Liver (tissue), 9 donors: ENCODE measurements around the gene STK17B. TPM values are rescaled to one million over a fixed set of nuclear protein-coding genes. Genes with fewer than 3 reads are reported as not detected.

Source experiments
- DNase-seq: peaks from one replicate; pipeline ENCODE4 v3.0.0-alpha.2; 2017; ENCODE audit warnings: low spot score
- H3K27ac ChIP-seq, 2 donors: one replicate each; pipeline ENCODE4 v1.7.0; 2013; ENCODE audit warnings: inconsistent platforms in 2 of 2, low read length in 2 of 2, control low read depth in 1 of 2, low read depth in 1 of 2, mild to moderate bottlenecking in 1 of 2
- H3K27me3 ChIP-seq, 4 donors: one replicate each; pipeline versions ENCODE4 v1.6.1 to v1.7.0; 2013; ENCODE audit warnings: low read length in 3 of 4, inconsistent platforms in 1 of 4, mild to moderate bottlenecking in 1 of 4, moderate library complexity in 1 of 4; ENCODE audit not compliant: control insufficient read depth in 4 of 4, insufficient read depth in 4 of 4
- H3K36me3 ChIP-seq, 4 donors: one replicate each; pipeline versions ENCODE4 v1.6.1 to v1.7.0; 2013; ENCODE audit warnings: low read length in 3 of 4, mild to moderate bottlenecking in 3 of 4, low read depth in 1 of 4, moderate library complexity in 1 of 4; ENCODE audit not compliant: control insufficient read depth in 4 of 4, insufficient read depth in 3 of 4
- H3K4me1 ChIP-seq, 4 donors: one replicate each; pipeline versions ENCODE4 v1.6.1 to v1.7.0; 2013; ENCODE audit warnings: low read length in 3 of 4, mild to moderate bottlenecking in 3 of 4, moderate library complexity in 1 of 4; ENCODE audit not compliant: control insufficient read depth in 4 of 4, insufficient read depth in 4 of 4
- H3K4me3 ChIP-seq, 3 donors: one replicate each; pipeline versions ENCODE4 v1.6.1 to v1.7.0; 2013; ENCODE audit warnings: low read length in 3 of 3, control low read depth in 1 of 3, low read depth in 1 of 3, mild to moderate bottlenecking in 1 of 3
- H3K9ac ChIP-seq, 2 donors: one replicate each; pipeline ENCODE4 v1.7.0; 2013; ENCODE audit warnings: low read length in 2 of 2, mild to moderate bottlenecking in 2 of 2, moderate library complexity in 2 of 2, control low read depth in 1 of 2, low read depth in 1 of 2
- H3K9me3 ChIP-seq, 4 donors: one replicate each; pipeline versions ENCODE4 v1.6.1 to v1.7.0; 2013; ENCODE audit warnings: low read length in 3 of 4; ENCODE audit not compliant: control insufficient read depth in 4 of 4
- ATF3 ChIP-seq: IDR thresholded peaks from 2 replicates; pipeline ENCODE4 v1.6.1; 2016; ENCODE audit warnings: antibody characterized with exemption
- EGR1 ChIP-seq, 2 donors: IDR thresholded peaks; 2 replicates each; pipeline ENCODE4 v1.6.1; 2016 to 2018; ENCODE audit warnings: antibody characterized with exemption in 2 of 2, low read depth in 2 of 2
- FOXA1 ChIP-seq: IDR thresholded peaks from 2 replicates; pipeline ENCODE4 v1.6.1; 2016; ENCODE audit warnings: antibody characterized with exemption
- FOXA2 ChIP-seq: IDR thresholded peaks from 2 replicates; pipeline ENCODE4 v1.6.1; 2016; ENCODE audit warnings: antibody characterized with exemption
- GABPA ChIP-seq, 2 donors: IDR thresholded peaks in 1 of 2; conservative IDR thresholded peaks in 1 of 2; 2 replicates each; pipeline ENCODE4 v1.6.1; 2016; ENCODE audit warnings: antibody characterized with exemption in 2 of 2, mild to moderate bottlenecking in 1 of 2, moderate library complexity in 1 of 2
- HNF4A ChIP-seq, 2 donors: conservative IDR thresholded peaks; 2 replicates each; pipeline ENCODE4 v1.6.1; 2016; ENCODE audit warnings: antibody characterized with exemption in 2 of 2, mild to moderate bottlenecking in 2 of 2
- HNF4G ChIP-seq: IDR thresholded peaks from 2 replicates; pipeline ENCODE4 v1.6.1; 2016; ENCODE audit warnings: antibody characterized with exemption
- JUND ChIP-seq, 2 donors: IDR thresholded peaks; 2 replicates each; pipeline ENCODE4 v1.6.1; 2016; ENCODE audit warnings: antibody characterized with exemption in 2 of 2
- NR2F2 ChIP-seq: IDR thresholded peaks from 2 replicates; pipeline ENCODE4 v1.6.1; 2016; ENCODE audit warnings: antibody characterized with exemption
- RAD21 ChIP-seq, 2 donors: IDR thresholded peaks; 2 replicates each; pipeline ENCODE4 v1.6.1; 2016; ENCODE audit warnings: antibody characterized with exemption in 2 of 2, mild to moderate bottlenecking in 2 of 2
- RXRA ChIP-seq, 2 donors: IDR thresholded peaks; 2 replicates each; pipeline ENCODE4 v1.6.1; 2017 to 2018; ENCODE audit warnings: antibody characterized with exemption in 2 of 2, mild to moderate bottlenecking in 1 of 2
- SP1 ChIP-seq: IDR thresholded peaks from 2 replicates; pipeline ENCODE4 v1.6.1; 2018; ENCODE audit warnings: antibody characterized with exemption, mild to moderate bottlenecking
- TAF1 ChIP-seq: conservative IDR thresholded peaks from 2 replicates; pipeline ENCODE4 v1.6.1; 2016; ENCODE audit warnings: antibody characterized with exemption, mild to moderate bottlenecking
- YY1 ChIP-seq: IDR thresholded peaks from 2 replicates; pipeline ENCODE4 v1.6.1; 2016; ENCODE audit warnings: antibody characterized with exemption, mild to moderate bottlenecking
- WGBS: extraction: QIAGEN DNeasy Blood & Tissue Kit; methylation state at CpG from one replicate; pipeline ENCODE4 v1.1.7; 2013; 5-methylcytosine and 5-hydroxymethylcytosine counted together
- polyA plus RNA-seq, 2 donors: library from polyadenylated mRNA; stranded (reverse) in 1 of 2; unstranded in 1 of 2; fragments of 200-250 nt in 1 of 2; fragments of >200 nt in 1 of 2; fragmentation: Nextera tagmentation in 1 of 2; extraction: Ambion mirVana in 1 of 2; gene quantifications; one replicate each; pipeline versions ENCODE4 v1.2.1 to v1.2.3, GENCODE V29; 2013 to 2015
- total RNA-seq, 2 donors: library from RNA; depleted of rRNA; stranded (reverse); fragments of >200 nt; gene quantifications; one replicate each; pipeline ENCODE4 v1.2.3, GENCODE V29; 2014
- TF ChIP-seq, protein P1 (sequence below): IDR thresholded peaks from 2 replicates; pipeline ENCODE4 v1.6.1; 2016; ENCODE audit warnings: antibody characterized with exemption
- TF ChIP-seq, protein P2 (sequence below): IDR thresholded peaks from 2 replicates; pipeline ENCODE4 v1.6.1; 2016; ENCODE audit warnings: antibody characterized with exemption, mild to moderate bottlenecking
- TF ChIP-seq, protein P3 (sequence below): IDR thresholded peaks from 2 replicates; pipeline ENCODE4 v1.6.1; 2016; ENCODE audit warnings: antibody characterized with exemption
- TF ChIP-seq, protein P4 (sequence below): fragments of 150-350 bp; IDR thresholded peaks from 2 replicates; pipeline ENCODE4 v1.5.1; 2017; ENCODE audit warnings: improper control_type of control experiment, low read depth, low read length; ENCODE audit not compliant: missing input control
- donor health status: healthy.
- donor health status: healthy.
- donor health status: healthy.
- donor health status: healthy.
- donor health status: healthy.

Gene STK17B
- total and polyA plus RNA-seq, 4 donors, result 1.0 to 21.8 (median 4.6) TPM

DNA sequence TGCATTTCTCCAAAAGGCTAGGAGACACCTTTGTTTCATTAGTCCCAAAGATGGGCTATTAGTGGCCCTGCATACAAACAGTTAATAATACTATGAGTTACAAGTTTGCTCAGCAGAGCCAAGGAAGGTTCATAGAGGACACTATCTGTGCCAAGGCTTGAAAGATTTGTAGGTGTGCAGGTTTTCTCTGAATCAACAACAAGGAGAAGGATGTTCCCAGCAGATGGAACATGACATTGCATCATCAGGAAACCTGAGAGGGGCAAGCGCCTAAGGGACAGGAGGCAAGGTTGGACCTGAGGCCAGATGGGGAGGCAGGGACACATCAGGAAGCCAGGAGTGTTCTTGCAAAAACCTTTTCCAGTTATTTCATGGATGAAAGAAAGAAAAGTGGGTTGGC lies 35.4 kb upstream of the STK17B start:
- TF ChIP-seq ATF3, result no peak
- no peak for TF ChIP-seq SP1
- TF ChIP-seq, protein P1, sequence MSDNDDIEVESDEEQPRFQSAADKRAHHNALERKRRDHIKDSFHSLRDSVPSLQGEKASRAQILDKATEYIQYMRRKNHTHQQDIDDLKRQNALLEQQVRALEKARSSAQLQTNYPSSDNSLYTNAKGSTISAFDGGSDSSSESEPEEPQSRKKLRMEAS, result no peak
- TF ChIP-seq HNF4G, result no peak
- no peak for TF ChIP-seq FOXA2
- no peak for TF ChIP-seq JUND (IDR thresholded peaks at IDR 0.05)
- TF ChIP-seq NR2F2, result no peak
- TF ChIP-seq YY1, result no peak
- no peak for TF ChIP-seq GABPA (IDR thresholded peaks at IDR 0.05 in 1 of 2, conservative IDR thresholded peaks at IDR 0.05 in 1 of 2)
- TF ChIP-seq, protein P2, sequence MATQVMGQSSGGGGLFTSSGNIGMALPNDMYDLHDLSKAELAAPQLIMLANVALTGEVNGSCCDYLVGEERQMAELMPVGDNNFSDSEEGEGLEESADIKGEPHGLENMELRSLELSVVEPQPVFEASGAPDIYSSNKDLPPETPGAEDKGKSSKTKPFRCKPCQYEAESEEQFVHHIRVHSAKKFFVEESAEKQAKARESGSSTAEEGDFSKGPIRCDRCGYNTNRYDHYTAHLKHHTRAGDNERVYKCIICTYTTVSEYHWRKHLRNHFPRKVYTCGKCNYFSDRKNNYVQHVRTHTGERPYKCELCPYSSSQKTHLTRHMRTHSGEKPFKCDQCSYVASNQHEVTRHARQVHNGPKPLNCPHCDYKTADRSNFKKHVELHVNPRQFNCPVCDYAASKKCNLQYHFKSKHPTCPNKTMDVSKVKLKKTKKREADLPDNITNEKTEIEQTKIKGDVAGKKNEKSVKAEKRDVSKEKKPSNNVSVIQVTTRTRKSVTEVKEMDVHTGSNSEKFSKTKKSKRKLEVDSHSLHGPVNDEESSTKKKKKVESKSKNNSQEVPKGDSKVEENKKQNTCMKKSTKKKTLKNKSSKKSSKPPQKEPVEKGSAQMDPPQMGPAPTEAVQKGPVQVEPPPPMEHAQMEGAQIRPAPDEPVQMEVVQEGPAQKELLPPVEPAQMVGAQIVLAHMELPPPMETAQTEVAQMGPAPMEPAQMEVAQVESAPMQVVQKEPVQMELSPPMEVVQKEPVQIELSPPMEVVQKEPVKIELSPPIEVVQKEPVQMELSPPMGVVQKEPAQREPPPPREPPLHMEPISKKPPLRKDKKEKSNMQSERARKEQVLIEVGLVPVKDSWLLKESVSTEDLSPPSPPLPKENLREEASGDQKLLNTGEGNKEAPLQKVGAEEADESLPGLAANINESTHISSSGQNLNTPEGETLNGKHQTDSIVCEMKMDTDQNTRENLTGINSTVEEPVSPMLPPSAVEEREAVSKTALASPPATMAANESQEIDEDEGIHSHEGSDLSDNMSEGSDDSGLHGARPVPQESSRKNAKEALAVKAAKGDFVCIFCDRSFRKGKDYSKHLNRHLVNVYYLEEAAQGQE, result no peak
- TF ChIP-seq, protein P3, sequence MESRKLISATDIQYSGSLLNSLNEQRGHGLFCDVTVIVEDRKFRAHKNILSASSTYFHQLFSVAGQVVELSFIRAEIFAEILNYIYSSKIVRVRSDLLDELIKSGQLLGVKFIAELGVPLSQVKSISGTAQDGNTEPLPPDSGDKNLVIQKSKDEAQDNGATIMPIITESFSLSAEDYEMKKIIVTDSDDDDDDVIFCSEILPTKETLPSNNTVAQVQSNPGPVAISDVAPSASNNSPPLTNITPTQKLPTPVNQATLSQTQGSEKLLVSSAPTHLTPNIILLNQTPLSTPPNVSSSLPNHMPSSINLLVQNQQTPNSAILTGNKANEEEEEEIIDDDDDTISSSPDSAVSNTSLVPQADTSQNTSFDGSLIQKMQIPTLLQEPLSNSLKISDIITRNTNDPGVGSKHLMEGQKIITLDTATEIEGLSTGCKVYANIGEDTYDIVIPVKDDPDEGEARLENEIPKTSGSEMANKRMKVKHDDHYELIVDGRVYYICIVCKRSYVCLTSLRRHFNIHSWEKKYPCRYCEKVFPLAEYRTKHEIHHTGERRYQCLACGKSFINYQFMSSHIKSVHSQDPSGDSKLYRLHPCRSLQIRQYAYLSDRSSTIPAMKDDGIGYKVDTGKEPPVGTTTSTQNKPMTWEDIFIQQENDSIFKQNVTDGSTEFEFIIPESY, result no peak
- TF ChIP-seq RXRA (IDR thresholded peaks at IDR 0.05), result no peak
- TF ChIP-seq HNF4A (conservative IDR thresholded peaks at IDR 0.05), result no peak
- no peak for TF ChIP-seq TAF1
- no peak for TF ChIP-seq RAD21 (IDR thresholded peaks at IDR 0.05)
- no peak for TF ChIP-seq FOXA1
- TF ChIP-seq, protein P4, sequence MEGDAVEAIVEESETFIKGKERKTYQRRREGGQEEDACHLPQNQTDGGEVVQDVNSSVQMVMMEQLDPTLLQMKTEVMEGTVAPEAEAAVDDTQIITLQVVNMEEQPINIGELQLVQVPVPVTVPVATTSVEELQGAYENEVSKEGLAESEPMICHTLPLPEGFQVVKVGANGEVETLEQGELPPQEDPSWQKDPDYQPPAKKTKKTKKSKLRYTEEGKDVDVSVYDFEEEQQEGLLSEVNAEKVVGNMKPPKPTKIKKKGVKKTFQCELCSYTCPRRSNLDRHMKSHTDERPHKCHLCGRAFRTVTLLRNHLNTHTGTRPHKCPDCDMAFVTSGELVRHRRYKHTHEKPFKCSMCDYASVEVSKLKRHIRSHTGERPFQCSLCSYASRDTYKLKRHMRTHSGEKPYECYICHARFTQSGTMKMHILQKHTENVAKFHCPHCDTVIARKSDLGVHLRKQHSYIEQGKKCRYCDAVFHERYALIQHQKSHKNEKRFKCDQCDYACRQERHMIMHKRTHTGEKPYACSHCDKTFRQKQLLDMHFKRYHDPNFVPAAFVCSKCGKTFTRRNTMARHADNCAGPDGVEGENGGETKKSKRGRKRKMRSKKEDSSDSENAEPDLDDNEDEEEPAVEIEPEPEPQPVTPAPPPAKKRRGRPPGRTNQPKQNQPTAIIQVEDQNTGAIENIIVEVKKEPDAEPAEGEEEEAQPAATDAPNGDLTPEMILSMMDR, result no peak
- TF ChIP-seq EGR1 (IDR thresholded peaks at IDR 0.05; ENCODE audit: low read depth in 2 of 2), result no peak
- H3K9ac ChIP-seq, result no peak overlapping the region
- no peak overlapping the region for H3K4me3 ChIP-seq
- no peaks in the 10 kb centered on the region for H3K9me3 ChIP-seq
- 79% methylated on average over 1 of the region's 1 CpG for WGBS
- H3K4me1 ChIP-seq, result no peaks in the 10 kb centered on the region
- H3K36me3 ChIP-seq, result no peaks in the 10 kb centered on the region
- H3K27ac ChIP-seq, result no peak overlapping the region
- no peak for DNase-seq
- no peaks in the 10 kb centered on the region for H3K27me3 ChIP-seq
